Activated T-cell treated with anti-CD3 and anti-CD28 coated beads for 48 hours (primary cell): ENCODE results near the gene C17orf67.
A peak's percentile ranks its signal among the peaks of the same experiment; 100 is the strongest.

Source experiments
- DNase-seq: peaks from one replicate; pipeline ENCODE4 v3.0.0-alpha.2; 2020; ENCODE audit warnings: low read depth

Gene C17orf67

GRCh38 chr17:56833057-56833808, 487 bp downstream of the C17orf67 start:
- peak; percentile 53 for DNase-seq

GRCh38 chr17:56832446-56832845, 1.3 kb downstream of the C17orf67 start:
- DNase-seq: no peak

DNA sequence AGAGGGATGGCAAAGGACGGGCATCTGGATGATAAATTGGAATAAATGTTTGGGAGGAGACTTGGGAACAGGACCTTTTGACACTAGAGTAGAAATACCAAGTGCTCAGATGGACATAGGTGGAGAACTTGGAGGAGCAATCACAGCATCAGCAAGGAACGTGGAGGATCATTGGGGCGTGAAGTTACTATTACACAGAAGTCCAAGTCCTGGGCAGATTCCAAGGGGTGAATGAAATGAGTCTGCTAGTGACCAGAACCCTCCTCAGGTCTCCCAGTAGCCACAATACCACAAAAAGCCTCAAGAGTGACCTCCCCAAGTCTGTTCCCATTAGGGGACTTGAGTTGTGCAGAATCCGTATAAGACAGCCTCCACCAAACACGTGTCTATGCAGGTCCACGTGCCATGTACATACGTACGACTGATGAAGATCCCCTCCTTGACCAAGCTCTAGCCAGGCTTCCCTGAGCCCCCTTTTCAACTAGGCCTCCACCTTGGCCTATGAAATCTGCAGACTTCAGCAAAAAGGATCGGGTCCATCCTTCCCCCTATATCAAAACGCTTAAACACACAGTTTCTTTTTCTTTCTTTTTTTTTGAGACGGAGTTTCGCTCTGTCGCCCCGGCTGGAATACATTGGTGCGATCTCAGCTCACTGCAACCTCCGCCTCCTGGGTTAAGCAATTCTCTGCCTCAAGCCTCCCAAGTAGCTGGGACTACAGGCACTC, 2.2 kb downstream of the C17orf67 start:
- DNase-seq: no peak

DNA sequence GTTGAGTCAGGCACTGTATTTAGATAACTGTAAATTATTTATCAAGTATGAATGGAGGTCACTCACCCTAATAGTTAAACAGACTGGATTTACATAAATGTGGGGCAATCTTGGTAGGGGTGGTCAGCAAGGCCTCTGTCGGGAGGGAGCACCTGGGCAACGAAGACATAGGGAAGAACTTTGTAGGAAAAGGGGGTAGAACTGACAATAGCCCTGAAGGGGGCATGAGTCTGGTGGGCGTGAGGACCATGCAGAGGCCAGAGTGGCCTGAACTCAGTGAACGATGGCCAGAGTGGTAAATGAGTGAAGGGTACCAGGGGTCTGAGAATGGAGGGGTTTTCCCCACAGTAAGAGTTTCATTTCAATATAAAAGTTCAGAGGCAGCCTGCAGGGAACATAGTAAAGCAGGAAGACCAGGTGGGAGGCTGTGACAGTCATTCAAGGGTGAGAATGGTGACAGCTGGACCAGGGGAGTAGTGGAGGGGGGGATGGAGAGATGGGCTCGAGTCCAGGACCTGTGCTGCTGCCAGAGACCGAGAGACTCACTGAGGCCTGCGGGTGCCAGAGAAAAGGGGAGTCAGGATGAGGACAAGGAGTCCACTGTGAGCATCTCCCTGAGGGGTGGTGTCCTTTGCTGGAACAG, 2.9 kb downstream of the C17orf67 start:
- no peak for DNase-seq

DNA sequence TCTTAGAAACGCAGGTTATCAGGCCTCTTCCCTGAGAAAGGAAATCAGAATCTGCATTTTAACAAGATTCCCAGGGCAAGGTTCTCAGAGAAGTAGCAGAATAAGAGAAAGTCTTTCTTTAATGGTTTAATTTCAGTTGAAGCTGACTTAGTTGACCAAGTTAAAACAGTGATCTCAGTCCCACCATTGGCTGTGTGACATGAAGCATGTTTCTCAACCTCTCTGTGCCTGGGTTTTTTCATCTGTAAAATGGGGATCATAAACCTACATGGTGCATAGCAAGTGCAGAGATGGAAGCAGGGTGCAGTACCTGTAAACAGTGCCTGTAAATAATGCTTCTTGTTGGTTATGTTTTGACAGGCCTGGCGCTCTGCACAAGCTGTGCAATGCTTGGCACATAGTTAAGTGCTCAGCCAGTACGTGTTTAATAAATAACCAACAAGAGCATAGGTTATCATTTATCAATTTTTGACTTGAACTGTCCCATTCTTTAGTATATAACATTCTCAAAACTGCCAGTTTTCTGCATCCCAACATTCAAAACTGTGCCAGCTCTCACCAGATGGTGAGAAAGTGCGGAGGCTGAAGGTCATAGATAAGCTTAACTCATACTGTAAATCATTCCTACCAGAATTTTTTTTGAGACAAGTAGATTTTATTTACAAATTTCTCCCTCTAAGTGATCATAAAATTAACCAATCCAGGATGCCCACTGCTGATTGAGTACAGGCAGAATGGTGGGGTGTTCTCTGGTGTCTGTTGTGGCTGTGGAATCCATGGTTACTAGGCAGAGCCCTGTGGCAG, 6.9 kb downstream of the C17orf67 start:
- no peak for DNase-seq

DNA sequence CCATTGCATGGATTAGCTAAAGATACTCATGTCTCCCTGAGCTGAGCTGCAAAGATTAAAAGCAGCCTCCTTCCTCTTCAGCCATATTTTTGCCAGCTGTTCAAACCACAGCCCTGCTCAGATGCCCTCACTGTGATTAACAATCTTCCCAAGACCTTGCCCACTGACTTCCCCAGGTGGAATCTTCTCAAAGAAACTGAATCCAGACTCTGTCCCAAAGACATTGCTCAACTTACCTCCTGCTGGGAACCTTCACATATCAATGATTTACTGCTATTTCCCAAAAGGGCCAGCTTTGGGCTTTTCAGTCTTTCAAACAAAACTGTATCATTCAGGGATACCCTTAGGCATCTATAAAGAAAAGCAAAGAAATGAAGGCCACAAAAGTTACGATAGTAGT, 9.2 kb downstream of the C17orf67 start:
- DNase-seq: no peak

DNA sequence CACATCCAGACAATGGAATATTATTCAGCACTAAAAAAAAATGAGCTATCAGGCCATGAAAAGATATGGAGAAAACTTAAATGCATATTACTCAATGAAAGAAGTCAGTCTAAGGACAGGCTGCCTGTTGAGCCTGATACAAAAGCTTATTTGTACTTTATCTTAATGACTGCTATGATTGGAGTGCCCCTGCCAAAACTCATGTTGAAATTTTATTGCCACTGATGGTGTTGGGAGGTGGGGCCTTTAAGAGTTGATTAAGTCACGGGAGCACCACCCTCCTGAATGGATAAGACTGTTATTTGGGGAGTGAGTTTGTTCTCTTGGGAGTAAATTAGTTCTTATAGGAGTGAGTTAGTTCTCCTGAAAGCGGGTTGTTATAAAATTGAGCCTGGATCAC, 9.9 kb downstream of the C17orf67 start:
- DNase-seq: no peak

DNA sequence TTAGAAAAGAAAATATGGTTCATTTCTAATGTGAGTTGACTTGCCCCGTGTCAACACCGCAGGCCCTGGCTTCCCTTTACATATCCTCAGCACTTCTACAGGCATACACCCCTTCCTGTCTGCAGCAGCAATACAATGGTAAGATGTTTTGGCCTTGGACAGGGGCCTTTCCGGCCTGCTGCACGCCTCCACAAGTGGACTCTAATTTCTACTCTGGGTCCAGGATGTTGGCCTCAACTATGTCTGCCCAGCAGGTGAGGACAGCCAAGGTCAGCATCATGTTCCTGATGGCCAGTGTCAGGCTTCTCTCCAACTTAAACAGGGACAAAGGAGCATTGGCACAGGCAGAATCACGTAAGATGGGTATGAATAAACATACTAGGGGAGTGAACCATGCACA, 11.0 kb downstream of the C17orf67 start:
- no peak for DNase-seq

GRCh38 chr17:56821847-56822534, 11.7 kb downstream of the C17orf67 start:
- DNase-seq: no peak

DNA sequence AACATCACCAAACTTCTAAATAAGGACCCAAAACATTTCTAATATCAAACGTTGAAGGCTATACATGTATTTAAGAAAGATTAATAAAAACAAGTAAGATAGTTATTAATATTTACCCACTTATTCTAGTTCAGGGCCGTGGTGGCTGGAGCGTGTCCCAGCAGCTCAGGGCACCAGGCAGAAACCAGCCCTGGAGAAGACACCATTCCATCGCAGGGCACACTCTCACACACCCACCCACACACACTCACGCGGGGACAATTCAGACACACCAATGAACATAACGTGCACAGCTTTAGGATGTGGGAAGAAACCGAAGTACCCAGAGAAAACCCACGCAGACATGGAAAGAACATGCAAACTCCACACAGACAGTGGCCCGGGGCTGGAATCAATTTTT, 13.5 kb downstream of the C17orf67 start:
- DNase-seq: no peak

- peak; percentile 60 for DNase-seq
These were observed 14.1 kb downstream of the C17orf67 start for GRCh38 chr17:56819431-56820145.

DNA sequence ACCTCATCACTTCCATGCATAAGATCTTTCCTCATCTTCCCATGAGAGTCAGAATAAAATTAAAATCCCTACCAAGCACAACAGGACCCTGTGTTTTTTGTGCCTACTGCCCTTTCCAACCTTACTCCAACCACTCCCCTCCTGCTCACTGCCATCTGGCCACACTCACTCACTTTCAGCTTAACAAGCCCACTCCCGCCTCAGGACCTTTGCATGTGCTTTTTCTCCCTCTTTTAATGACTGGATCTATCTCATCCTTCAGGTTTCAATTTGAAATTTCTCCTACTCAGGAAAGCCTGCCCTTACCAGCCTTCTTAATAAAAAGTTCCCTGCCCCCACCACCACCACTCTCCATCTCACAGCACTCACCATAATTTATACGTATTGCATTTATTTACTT, 14.7 kb downstream of the C17orf67 start:
- DNase-seq: no peak

DNA sequence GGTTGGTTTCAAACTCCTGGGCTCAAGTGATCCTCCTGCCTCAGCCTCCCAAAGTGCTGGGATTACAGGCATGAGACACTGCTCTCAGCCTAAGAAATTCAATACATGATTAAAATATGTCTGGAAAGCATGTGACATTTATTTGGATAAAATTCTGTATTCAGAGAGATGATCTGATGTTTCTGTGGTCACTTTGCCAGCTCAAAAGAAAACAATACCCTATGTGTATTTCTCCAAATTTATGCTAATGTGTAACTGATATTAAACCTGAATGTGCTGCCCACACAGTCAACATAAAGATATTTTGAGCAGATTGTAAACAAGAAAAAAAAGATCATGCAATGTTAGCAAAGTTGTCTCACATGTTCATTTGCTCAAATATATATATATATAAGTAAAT, 16.7 kb downstream of the C17orf67 start:
- DNase-seq: no peak

DNA sequence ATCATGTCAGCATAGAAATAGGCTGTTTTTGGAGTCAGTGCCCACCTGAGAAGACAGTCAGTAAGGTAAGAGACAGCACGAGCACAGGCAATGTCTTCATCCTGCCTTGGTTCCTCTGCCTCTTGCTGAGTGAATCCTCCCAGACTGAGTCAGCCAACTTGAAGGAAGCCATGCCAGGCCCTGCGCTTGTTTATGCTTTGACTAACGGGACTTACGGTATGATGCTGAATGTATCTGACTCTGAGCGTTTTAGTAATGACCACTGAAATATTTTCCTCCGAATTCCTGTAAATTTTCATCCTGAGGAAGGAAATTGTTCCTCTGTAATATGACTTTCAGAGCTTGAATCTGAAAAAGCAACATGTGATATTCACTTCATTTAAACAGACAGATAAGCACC, 18.0 kb downstream of the C17orf67 start:
- no peak for DNase-seq

DNA sequence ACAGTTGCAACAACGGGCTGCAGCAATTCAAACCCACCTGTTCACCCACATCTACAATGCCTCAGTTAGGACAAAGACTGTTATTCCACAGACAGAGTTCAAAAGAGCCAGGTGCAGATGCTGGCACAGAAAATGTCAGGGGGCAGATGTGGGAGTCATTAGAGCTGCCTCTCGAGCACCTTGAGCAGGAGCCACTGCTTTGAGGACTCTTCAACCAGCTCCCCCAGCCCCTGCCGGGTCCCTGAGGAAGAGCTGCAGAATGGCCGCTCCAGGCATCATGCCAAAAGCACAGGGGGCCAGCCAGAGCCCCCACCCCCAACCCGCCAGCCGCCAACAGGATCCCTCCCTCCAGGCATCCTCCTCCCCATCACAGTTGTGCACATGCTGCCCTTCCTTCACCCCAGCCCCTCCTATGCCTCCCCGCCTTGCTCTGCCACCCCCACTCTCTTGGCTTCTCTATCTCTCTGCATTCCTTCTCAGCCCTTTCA, 20.8 kb downstream of the C17orf67 start:
- no peak for DNase-seq

GRCh38 chr17:56810891-56811775, 22.6 kb downstream of the C17orf67 start:
- DNase-seq: no peak

DNA sequence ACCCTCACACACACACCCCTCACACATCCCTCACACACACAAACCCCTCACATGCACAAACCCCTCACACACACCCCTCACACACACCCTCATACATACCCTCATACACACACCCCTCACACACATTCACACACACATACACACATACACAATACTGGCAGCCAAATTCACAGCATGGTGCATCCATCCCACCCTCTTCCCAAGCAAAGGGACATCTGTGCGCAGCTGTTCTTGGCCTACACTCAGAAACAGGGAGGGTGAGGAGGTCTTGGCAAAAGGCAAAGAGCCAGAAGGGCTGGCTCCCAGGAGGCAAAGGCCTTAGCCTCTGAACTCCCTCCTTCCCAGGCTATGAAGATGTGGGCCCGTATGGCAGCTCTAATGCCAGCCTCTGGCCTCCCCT, 23.4 kb downstream of the C17orf67 start:
- DNase-seq: no peak

DNA sequence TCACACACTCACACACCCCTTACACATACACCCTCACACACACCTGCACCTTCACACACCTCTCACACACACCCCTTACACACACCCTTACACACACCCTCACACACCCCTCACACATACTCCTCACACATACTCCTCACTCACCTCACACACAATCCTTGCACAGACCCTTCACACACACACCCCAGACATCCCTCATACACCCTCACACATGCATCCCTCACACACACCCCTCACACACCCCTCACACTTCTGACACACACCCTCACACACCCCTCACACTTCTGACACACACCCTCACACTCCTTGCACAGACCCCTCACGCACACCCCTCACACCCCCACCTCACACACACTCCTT, 23.9 kb downstream of the C17orf67 start:
- DNase-seq: no peak

GRCh38 chr17:56809106-56809819, 24.5 kb downstream of the C17orf67 start:
- DNase-seq: no peak
